Epithelial cell of proximal tubule (primary cell): ENCODE results near the gene HLA-DMB. TPM values are rescaled to one million over a fixed set of nuclear protein-coding genes. Genes with fewer than 3 reads are reported as not detected.

Source experiments
- DNase-seq: peaks from one replicate; pipeline ENCODE4 v3.0.0-alpha.2; 2011; ENCODE audit warnings: low read depth
- H3K4me3 ChIP-seq: 2 replicates; pipeline ENCODE4 v1.5.1; 2011; ENCODE audit warnings: low read depth, mild to moderate bottlenecking, low read length
- total RNA-seq: library from RNA; depleted of rRNA; stranded (reverse); fragments of >200 nt; gene quantifications from 2 replicates; pipeline ENCODE4 v1.2.3, GENCODE V29; 2015
- TF ChIP-seq, protein P1 (sequence below): conservative IDR thresholded peaks from 2 replicates; pipeline ENCODE4 v1.5.1; 2012; ENCODE audit warnings: low read depth, mild to moderate bottlenecking, low read length

The HLA-DMB gene
- total RNA-seq, 1 donor from 2014 or later, result 4.2 TPM

DNA sequence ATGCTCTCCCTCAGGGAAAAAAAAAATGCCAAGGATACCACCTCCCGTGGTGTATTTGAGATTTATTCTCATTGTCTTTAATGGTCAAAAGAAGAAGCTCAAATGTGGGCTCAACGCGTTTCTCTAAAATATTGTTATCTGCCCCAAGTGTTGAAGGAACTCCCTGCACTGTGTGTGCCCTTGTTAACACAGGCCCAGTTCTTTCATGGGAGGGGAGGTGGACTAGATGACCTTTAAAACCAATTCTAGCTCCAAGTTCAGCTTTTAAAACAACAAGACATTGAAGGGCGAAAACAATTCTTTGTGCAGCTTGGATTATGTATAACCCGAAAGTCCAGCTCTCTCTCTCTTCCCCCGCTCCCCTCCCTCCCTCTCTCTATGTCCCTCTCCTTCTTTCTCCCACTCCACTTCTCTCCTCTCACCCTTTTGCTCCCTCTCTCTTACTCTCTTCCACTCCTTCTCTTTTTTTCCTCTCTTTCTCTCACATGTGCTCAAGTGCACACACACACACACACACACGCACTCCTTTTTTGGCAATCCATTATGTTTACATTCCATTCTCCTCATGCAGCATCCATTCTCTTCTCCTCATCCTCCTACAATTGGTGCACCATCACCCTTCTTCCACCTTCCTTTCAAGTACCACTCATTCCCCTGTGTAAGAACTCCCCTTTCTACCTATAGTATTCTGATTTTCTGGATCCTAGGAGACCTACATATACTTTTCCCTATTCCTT, 8.5 kb downstream of the HLA-DMB start:
- DNase-seq, result no peak

DNA sequence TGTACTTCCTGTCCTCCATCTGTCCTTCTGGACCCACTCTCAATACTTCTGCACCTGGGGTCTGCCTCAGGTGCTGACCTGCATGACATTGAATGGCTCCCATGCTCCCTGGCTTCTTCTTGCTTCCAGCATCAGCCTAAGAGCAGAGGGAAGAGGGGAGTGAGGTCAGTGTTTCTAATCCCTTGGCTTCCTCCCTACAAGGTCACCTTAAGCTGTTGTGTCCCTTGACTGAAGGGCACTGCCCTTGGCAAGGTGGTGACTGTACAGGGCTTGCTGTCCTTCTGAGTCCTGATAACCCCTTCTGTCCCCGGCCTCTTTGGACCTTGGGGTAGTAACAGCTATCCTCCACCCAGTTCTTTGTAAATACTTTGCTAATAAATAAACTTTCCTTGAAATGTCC, 9.6 kb downstream of the HLA-DMB start:
- no peak overlapping the region for H3K4me3 ChIP-seq
- TF ChIP-seq, protein P1, sequence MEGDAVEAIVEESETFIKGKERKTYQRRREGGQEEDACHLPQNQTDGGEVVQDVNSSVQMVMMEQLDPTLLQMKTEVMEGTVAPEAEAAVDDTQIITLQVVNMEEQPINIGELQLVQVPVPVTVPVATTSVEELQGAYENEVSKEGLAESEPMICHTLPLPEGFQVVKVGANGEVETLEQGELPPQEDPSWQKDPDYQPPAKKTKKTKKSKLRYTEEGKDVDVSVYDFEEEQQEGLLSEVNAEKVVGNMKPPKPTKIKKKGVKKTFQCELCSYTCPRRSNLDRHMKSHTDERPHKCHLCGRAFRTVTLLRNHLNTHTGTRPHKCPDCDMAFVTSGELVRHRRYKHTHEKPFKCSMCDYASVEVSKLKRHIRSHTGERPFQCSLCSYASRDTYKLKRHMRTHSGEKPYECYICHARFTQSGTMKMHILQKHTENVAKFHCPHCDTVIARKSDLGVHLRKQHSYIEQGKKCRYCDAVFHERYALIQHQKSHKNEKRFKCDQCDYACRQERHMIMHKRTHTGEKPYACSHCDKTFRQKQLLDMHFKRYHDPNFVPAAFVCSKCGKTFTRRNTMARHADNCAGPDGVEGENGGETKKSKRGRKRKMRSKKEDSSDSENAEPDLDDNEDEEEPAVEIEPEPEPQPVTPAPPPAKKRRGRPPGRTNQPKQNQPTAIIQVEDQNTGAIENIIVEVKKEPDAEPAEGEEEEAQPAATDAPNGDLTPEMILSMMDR, result no peak
- no peak for DNase-seq

More for the DNA sequence above, 8.5 kb downstream of the HLA-DMB start:
- TF ChIP-seq, protein P1, result no peak
- H3K4me3 ChIP-seq, result no peak overlapping the region

DNA sequence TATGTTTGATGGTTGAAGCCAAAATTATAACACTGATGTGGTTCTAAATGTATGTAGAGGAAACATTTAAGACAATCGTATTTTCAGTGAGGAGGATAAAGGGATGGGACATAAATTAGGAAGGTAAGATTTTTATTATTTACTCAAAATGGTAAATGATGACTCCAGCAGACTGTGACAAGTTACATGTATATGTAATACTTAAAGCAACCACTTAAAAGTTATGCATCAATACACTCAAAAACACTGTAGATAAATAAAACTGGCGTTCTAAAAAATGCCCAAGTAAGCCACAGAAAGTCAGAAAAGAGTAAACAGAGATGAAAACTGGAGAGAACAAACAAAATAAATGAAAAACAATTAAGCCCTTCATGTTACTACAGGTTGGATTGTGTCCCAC, 18.7 kb downstream of the HLA-DMB start:
- TF ChIP-seq, protein P1, result no peak
- no peak for DNase-seq
- no peak overlapping the region for H3K4me3 ChIP-seq

DNA sequence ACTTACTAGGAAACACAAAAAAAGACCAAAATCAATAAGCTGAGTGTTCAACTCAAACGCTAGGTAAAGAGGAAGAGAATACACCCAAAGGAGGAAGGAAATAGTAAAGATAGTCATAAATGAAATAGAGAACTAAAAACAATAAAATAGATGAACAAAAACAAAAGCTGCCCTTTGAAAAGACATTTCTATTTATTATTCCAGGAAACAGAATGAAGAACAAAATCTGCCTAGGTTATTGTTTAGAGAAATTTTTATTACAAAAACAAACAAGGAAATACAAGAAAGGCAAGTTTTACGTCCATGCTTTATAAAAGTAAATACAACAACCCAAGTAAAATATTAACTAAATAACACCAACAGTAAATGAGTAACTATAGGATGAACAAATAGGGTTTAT, 20.1 kb downstream of the HLA-DMB start:
- H3K4me3 ChIP-seq, result no peak overlapping the region
- TF ChIP-seq, protein P1, result no peak
- DNase-seq, result no peak

DNA sequence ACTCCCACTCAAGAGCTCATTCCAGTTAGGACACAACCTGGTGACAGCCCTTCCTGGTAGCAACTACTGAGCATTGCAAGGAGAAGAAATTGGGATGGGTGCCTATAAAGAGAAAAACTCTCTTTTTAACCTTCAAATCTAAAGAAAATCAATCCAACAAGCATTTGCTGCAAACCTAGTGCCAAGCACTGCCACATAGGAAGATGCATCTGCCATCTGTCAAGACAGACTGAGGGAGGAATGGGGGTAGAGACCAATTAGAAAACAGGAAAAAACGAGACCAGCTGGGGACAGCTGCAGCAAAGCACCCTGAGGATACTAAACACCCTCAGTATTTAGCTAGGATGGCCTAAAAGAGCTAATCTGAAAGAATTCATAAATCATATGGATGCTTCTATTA, 27.9 kb downstream of the HLA-DMB start:
- TF ChIP-seq, protein P1, result no peak
- no peak overlapping the region for H3K4me3 ChIP-seq
- no peak for DNase-seq

DNA sequence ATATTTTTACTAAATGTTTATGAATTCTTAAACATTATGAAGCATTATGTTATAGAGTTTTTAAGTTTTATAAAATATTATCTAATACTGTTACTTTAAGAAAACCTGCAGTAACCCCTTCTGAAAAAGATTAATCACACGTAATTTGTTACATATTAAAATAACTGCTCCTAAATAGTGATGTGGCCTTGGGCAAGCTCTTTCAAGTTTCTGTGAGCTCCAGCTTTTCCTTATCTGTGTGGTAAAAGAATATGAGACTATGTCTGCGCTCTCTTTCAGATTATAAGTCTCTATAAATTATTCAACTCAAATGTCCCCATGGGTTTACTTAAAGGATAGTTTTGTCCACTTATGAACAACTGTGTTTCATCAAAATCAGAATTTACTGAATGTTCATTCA, 31.9 kb downstream of the HLA-DMB start:
- TF ChIP-seq, protein P1, result no peak
- DNase-seq, result no peak
- H3K4me3 ChIP-seq, result no peak overlapping the region

DNA sequence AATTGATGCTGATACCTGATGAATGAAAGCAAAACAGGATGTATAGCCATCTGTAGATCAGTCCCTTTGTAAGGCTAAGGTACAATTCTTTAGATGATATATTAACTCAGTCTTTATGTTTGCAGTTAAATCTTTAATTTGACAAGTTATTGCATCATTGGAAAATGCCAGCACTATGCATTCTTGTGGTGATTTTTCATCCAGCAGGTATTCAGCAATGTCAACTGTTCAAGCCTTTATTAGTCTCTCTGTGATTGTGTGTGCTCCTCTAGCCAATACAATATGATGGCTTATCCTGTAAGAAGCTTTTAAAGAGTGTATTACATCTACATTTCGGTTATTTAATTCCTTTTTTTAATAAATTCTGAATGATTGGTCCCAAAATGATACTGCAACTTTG, 34.3 kb downstream of the HLA-DMB start:
- no peak for DNase-seq
- TF ChIP-seq, protein P1, result no peak
- no peak overlapping the region for H3K4me3 ChIP-seq
